Neural cell (in vitro differentiated cells): ENCODE results near the gene HEATR5A. TPM values are rescaled to one million over a fixed set of nuclear protein-coding genes. Genes with fewer than 3 reads are reported as not detected.

ENCODE experiments used
- H2AFZ ChIP-seq: fragments of 200-600, 300-800 bp; sonication (generic), shearing (Covaris generic); 2 replicates; pipeline ENCODE4 v1.6.0; 2014; ENCODE audit warnings: low read depth, mild to moderate bottlenecking, antibody characterized with exemption, low read length, moderate library complexity
- H3F3A ChIP-seq: fragments of 200-600 bp; shearing (Covaris generic); 2 replicates; pipeline ENCODE4 v1.6.1; 2016; ENCODE audit warnings: mild to moderate bottlenecking, moderate library complexity, mixed read lengths, antibody characterized with exemption, low read length; ENCODE audit not compliant: insufficient read depth, poor library complexity, severe bottlenecking
- H3K27ac ChIP-seq: fragments of 200-600, 300-800 bp; sonication (generic), shearing (Covaris generic); 2 replicates; pipeline ENCODE4 v1.5.1; 2014; ENCODE audit warnings: mild to moderate bottlenecking, low read length, moderate library complexity
- H3K27me3 ChIP-seq: fragments of 300-800, 200-600 bp; sonication (generic), shearing (Covaris generic); 2 replicates; pipeline ENCODE4 v1.6.0; 2014; ENCODE audit warnings: mild to moderate bottlenecking, low read depth, low read length, moderate library complexity; ENCODE audit not compliant: insufficient read depth
- H3K36me3 ChIP-seq: fragments of 300-800, 200-600 bp; sonication (generic), shearing (Covaris generic); 2 replicates; pipeline ENCODE4 v1.5.1; 2014; ENCODE audit warnings: mild to moderate bottlenecking, antibody characterized with exemption, low read length, moderate library complexity; ENCODE audit not compliant: insufficient read depth
- H3K4me2 ChIP-seq: fragments of 300-800, 200-600 bp; sonication (generic), shearing (Covaris generic); 2 replicates; pipeline ENCODE4 v1.6.0; 2014; ENCODE audit warnings: mild to moderate bottlenecking, low read length
- H3K4me3 ChIP-seq: fragments of 300-800, 200-600 bp; sonication (generic), shearing (Covaris generic); 2 replicates; pipeline ENCODE4 v1.5.1; 2014; ENCODE audit warnings: mild to moderate bottlenecking, low read length, moderate library complexity
- H3K79me2 ChIP-seq: fragments of 200-600 bp; shearing (Covaris generic); replicated peaks from 2 replicates; pipeline ENCODE4 v1.6.0; 2014; ENCODE audit warnings: mild to moderate bottlenecking, low read length, moderate library complexity; ENCODE audit not compliant: insufficient read depth
- H3K9ac ChIP-seq: fragments of 300-800, 200-600 bp; sonication (generic), shearing (Covaris generic); 2 replicates; pipeline ENCODE4 v1.6.1; 2016; ENCODE audit warnings: mild to moderate bottlenecking, low read length, mixed read lengths
- H3K9me2 ChIP-seq: fragments of 200-600 bp; shearing (Covaris generic); 2 replicates; pipeline ENCODE4 v1.6.1; 2016; ENCODE audit warnings: mild to moderate bottlenecking, low read length, mixed read lengths; ENCODE audit not compliant: insufficient read depth
- H3K9me3 ChIP-seq: fragments of 200-600, 300-800 bp; sonication (generic), shearing (Covaris generic); 2 replicates; pipeline ENCODE4 v1.6.1; 2016; ENCODE audit warnings: mild to moderate bottlenecking, mixed run types, low read length, moderate library complexity, mixed read lengths
- H4K20me1 ChIP-seq: fragments of 200-600 bp; shearing (Covaris generic); 2 replicates; pipeline ENCODE4 v1.6.1; 2016; ENCODE audit warnings: mild to moderate bottlenecking, mixed run types; ENCODE audit not compliant: insufficient read depth
- CTCF ChIP-seq: fragments of 450-650 bp; IDR thresholded peaks from 2 replicates; pipeline ENCODE4 v1.5.1; 2014; ENCODE audit warnings: antibody characterized with exemption, mild to moderate bottlenecking, moderate library complexity; ENCODE audit not compliant: poor library complexity, severe bottlenecking
- EP300 ChIP-seq: fragments of 450-650 bp; conservative IDR thresholded peaks from 2 replicates; pipeline ENCODE4 v1.6.1; 2014; ENCODE audit warnings: antibody characterized with exemption, mild to moderate bottlenecking, moderate library complexity; ENCODE audit not compliant: poor library complexity, severe bottlenecking
- EZH2 ChIP-seq: fragments of 200-600, 300-800 bp; shearing (Covaris generic), sonication (generic); IDR thresholded peaks from 2 replicates; pipeline ENCODE4 v1.6.1; 2014; ENCODE audit warnings: antibody characterized with exemption, low read length, borderline replicate concordance, mild to moderate bottlenecking; ENCODE audit not compliant: insufficient read depth, poor library complexity, severe bottlenecking
- MXI1 ChIP-seq: fragments of 450-650 bp; conservative IDR thresholded peaks from 2 replicates; pipeline ENCODE4 v1.6.1; 2014; ENCODE audit warnings: antibody characterized with exemption, mild to moderate bottlenecking; ENCODE audit not compliant: poor library complexity, severe bottlenecking
- POLR2AphosphoS5 ChIP-seq: IDR thresholded peaks from 2 replicates; pipeline ENCODE4 v1.6.1; 2012
- RAD21 ChIP-seq: fragments of 450-650 bp; conservative IDR thresholded peaks from 2 replicates; pipeline ENCODE4 v1.6.1; 2014; ENCODE audit warnings: antibody characterized with exemption, mild to moderate bottlenecking, moderate library complexity
- SMC3 ChIP-seq: fragments of 450-650 bp; conservative IDR thresholded peaks from 2 replicates; pipeline ENCODE4 v1.6.1; 2014; ENCODE audit warnings: antibody characterized with exemption, mild to moderate bottlenecking, moderate library complexity; ENCODE audit not compliant: poor library complexity
- TAF1 ChIP-seq: IDR thresholded peaks from 2 replicates; pipeline ENCODE4 v1.6.1; 2012; ENCODE audit warnings: low read depth
- polyA plus RNA-seq: library from polyadenylated mRNA; depleted of rRNA; stranded (reverse); fragments of >200 nt; gene quantifications from 2 replicates; pipeline ENCODE4 v1.2.3, GENCODE V29; 2014
- TF ChIP-seq, protein P1 (sequence below): IDR thresholded peaks from 2 replicates; pipeline ENCODE4 v1.6.1; 2012; ENCODE audit warnings: borderline replicate concordance

The HEATR5A gene
- polyA plus RNA-seq, 1 donor from 2014 or later = 5.2 TPM

DNA sequence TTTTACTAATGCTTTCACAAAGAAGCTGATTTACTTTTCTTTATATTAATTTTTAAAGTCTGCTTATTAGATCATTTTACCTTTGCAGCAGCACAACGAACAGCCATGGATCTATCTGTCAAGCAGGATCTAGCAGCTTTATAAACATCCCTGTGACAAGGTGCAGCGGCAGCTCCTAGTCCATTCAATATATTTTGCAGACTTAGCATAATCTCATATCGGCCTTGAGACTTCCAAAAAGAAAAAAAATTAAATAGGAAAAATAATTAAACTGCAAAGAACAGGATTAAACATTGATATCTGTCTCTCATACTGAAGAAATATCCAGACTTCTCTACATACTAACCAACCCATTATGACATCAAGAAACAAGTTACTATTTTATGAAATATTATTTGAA, 25.2 kb downstream of the HEATR5A start:
- no peaks in the 10 kb centered on the region for H3K9me2 ChIP-seq
- no peaks in the 10 kb centered on the region for H3K36me3 ChIP-seq
- H3F3A ChIP-seq = no peaks in the 10 kb centered on the region

GRCh38 chr14:31391977-31392503, 28.3 kb downstream of the HEATR5A start:
- H3K4me2 ChIP-seq = no peak overlapping the region
- TF ChIP-seq TAF1 (no peak), RAD21 (no peak), MXI1 (no peak), POLR2AphosphoS5 (no peak), EP300 (no peak), EZH2 (no peak), CTCF (no peak), SMC3 (no peak)
- TF ChIP-seq, protein P1, sequence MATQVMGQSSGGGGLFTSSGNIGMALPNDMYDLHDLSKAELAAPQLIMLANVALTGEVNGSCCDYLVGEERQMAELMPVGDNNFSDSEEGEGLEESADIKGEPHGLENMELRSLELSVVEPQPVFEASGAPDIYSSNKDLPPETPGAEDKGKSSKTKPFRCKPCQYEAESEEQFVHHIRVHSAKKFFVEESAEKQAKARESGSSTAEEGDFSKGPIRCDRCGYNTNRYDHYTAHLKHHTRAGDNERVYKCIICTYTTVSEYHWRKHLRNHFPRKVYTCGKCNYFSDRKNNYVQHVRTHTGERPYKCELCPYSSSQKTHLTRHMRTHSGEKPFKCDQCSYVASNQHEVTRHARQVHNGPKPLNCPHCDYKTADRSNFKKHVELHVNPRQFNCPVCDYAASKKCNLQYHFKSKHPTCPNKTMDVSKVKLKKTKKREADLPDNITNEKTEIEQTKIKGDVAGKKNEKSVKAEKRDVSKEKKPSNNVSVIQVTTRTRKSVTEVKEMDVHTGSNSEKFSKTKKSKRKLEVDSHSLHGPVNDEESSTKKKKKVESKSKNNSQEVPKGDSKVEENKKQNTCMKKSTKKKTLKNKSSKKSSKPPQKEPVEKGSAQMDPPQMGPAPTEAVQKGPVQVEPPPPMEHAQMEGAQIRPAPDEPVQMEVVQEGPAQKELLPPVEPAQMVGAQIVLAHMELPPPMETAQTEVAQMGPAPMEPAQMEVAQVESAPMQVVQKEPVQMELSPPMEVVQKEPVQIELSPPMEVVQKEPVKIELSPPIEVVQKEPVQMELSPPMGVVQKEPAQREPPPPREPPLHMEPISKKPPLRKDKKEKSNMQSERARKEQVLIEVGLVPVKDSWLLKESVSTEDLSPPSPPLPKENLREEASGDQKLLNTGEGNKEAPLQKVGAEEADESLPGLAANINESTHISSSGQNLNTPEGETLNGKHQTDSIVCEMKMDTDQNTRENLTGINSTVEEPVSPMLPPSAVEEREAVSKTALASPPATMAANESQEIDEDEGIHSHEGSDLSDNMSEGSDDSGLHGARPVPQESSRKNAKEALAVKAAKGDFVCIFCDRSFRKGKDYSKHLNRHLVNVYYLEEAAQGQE = no peak
- H3K9ac ChIP-seq = no peak overlapping the region
- no peaks in the 10 kb centered on the region for H4K20me1 ChIP-seq
- H3K27ac ChIP-seq = no peak overlapping the region
- no peaks in the 10 kb centered on the region for H3K79me2 ChIP-seq
- H3K9me3 ChIP-seq = no peaks in the 10 kb centered on the region
- no peak overlapping the region for H2AFZ ChIP-seq
- no peaks in the 10 kb centered on the region for H3K36me3 ChIP-seq
- H3F3A ChIP-seq = no peaks in the 10 kb centered on the region
- no peaks in the 10 kb centered on the region for H3K27me3 ChIP-seq
- H3K4me3 ChIP-seq = no peak overlapping the region
- no peaks in the 10 kb centered on the region for H3K9me2 ChIP-seq

More for the DNA sequence above, 25.2 kb downstream of the HEATR5A start:
- H4K20me1 ChIP-seq = no peaks in the 10 kb centered on the region
- H3K4me2 ChIP-seq = no peak overlapping the region
- H3K27ac ChIP-seq = no peak overlapping the region
- no peak overlapping the region for H3K4me3 ChIP-seq
- H3K79me2 ChIP-seq = no peaks in the 10 kb centered on the region
- TF ChIP-seq RAD21 = no peak
- TF ChIP-seq MXI1 = no peak
- TF ChIP-seq, protein P1 = no peak
- no peak for TF ChIP-seq CTCF
- no peak for TF ChIP-seq TAF1
- no peak for TF ChIP-seq SMC3
- no peak for TF ChIP-seq EP300
- no peak for TF ChIP-seq POLR2AphosphoS5
- TF ChIP-seq EZH2 = no peak
- no peaks in the 10 kb centered on the region for H3K27me3 ChIP-seq
- no peak overlapping the region for H3K9ac ChIP-seq
- H2AFZ ChIP-seq = no peak overlapping the region
- H3K9me3 ChIP-seq = no peaks in the 10 kb centered on the region
